ENCODE data around the gene MYO3B. TPM values are rescaled to one million over a fixed set of nuclear protein-coding genes. Genes with fewer than 3 reads are reported as not detected.

Gene MYO3B
- polyA plus RNA-seq, 1 donor (not counting 4 experiments of a cell fraction or from before 2014, with no cell fraction given): 4.4 TPM

- DNase-seq (ENCODE audit: low read depth, low spot score) (no peak), FAIRE-seq (no peak)
- Histone ChIP-seq H3K79me2 (ENCODE audit: control insufficient read depth, insufficient read depth, low read length) (no peaks in the 10 kb centered on the region), H3K36me3 (ENCODE audit: control insufficient read depth in 2 of 2, extremely low read depth in 1 of 2, insufficient read depth in 2 of 2, low read length in 2 of 2) (no peaks in the 10 kb centered on the region), H3K9me3 (ENCODE audit: control insufficient read depth, low read depth, low read length) (no peaks in the 10 kb centered on the region), H3K4me3 (ENCODE audit: control insufficient read depth in 2 of 3, extremely low read depth in 1 of 3, insufficient read depth in 2 of 3, low read depth in 1 of 3, low read length in 3 of 3) (no peak overlapping the region), H3K27ac (ENCODE audit: control insufficient read depth, insufficient read depth, low read length) (no peak overlapping the region), H3K9me1 (ENCODE audit: control insufficient read depth, extremely low read depth, insufficient read depth, low read length) (no peaks in the 10 kb centered on the region), H3K4me2 (ENCODE audit: control insufficient read depth, extremely low read depth, insufficient read depth, low read depth, low read length) (no peak overlapping the region), H3K27me3 (ENCODE audit: control insufficient read depth, extremely low read depth, insufficient read depth, low read length) (peaks cover 7% of the 10 kb centered on the region), H4K20me1 (ENCODE audit: control insufficient read depth, extremely low read depth, insufficient read depth, low read length) (no peaks in the 10 kb centered on the region), H3K9ac (ENCODE audit: control insufficient read depth, extremely low read depth, insufficient read depth, low read length) (no peak overlapping the region), H3K4me1 (ENCODE audit: control insufficient read depth, extremely low read depth, insufficient read depth, low read length) (no peaks in the 10 kb centered on the region), H2AFZ (ENCODE audit: control insufficient read depth, low read length) (no peak overlapping the region)
- TF ChIP-seq EZH2 (IDR thresholded peaks at IDR 0.05; ENCODE audit: low read length): no peak
- no peak for TF ChIP-seq CTCF (optimal IDR thresholded peaks at IDR 0.05 in 1 of 3, IDR thresholded peaks at IDR 0.05 in 1 of 3, conservative IDR thresholded peaks at IDR 0.05 in 1 of 3; ENCODE audit: extremely low read depth in 1 of 3, insufficient read depth in 2 of 3, low read length in 3 of 3)
- dilution Hi-C loops (cut with MboI; ENCODE audit: extremely low pct_ligation_motif_present, low sequenced_read_pairs): no loop called here
Measured at GRCh38 chr2:170237572-170238120, 59.7 kb downstream of the MYO3B start.

- FAIRE-seq: no peak
- Histone ChIP-seq H3K4me2 (ENCODE audit: control insufficient read depth, extremely low read depth, insufficient read depth, low read depth, low read length) (no peak overlapping the region), H3K9ac (ENCODE audit: control insufficient read depth, extremely low read depth, insufficient read depth, low read length) (no peak overlapping the region)
Measured at GRCh38 chr2:170238776-170239175, 60.8 kb downstream of the MYO3B start.

More at GRCh38 chr2:170238776-170239175, 60.8 kb downstream of the MYO3B start:
- peaks cover 7% of the 10 kb centered on the region for H3K27me3 ChIP-seq (ENCODE audit: control insufficient read depth, extremely low read depth, insufficient read depth, low read length)
- H2AFZ ChIP-seq (ENCODE audit: control insufficient read depth, low read length): no peak overlapping the region
- DNase-seq (ENCODE audit: low read depth, low spot score): no peak
- no peaks in the 10 kb centered on the region for H4K20me1 ChIP-seq (ENCODE audit: control insufficient read depth, extremely low read depth, insufficient read depth, low read length)
- no peaks in the 10 kb centered on the region for H3K36me3 ChIP-seq (ENCODE audit: control insufficient read depth in 2 of 2, extremely low read depth in 1 of 2, insufficient read depth in 2 of 2, low read length in 2 of 2)
- no peak overlapping the region for H3K4me3 ChIP-seq (ENCODE audit: control insufficient read depth in 2 of 3, extremely low read depth in 1 of 3, insufficient read depth in 2 of 3, low read depth in 1 of 3, low read length in 3 of 3)
- no peak for TF ChIP-seq CTCF (optimal IDR thresholded peaks at IDR 0.05 in 1 of 3, IDR thresholded peaks at IDR 0.05 in 1 of 3, conservative IDR thresholded peaks at IDR 0.05 in 1 of 3; ENCODE audit: extremely low read depth in 1 of 3, insufficient read depth in 2 of 3, low read length in 3 of 3)
- TF ChIP-seq EZH2 (IDR thresholded peaks at IDR 0.05; ENCODE audit: low read length): no peak
- no peak overlapping the region for H3K27ac ChIP-seq (ENCODE audit: control insufficient read depth, insufficient read depth, low read length)
- no peaks in the 10 kb centered on the region for H3K9me3 ChIP-seq (ENCODE audit: control insufficient read depth, low read depth, low read length)
- H3K79me2 ChIP-seq (ENCODE audit: control insufficient read depth, insufficient read depth, low read length): no peaks in the 10 kb centered on the region
- dilution Hi-C loops (cut with MboI; ENCODE audit: extremely low pct_ligation_motif_present, low sequenced_read_pairs): no loop called here
- no peaks in the 10 kb centered on the region for H3K4me1 ChIP-seq (ENCODE audit: control insufficient read depth, extremely low read depth, insufficient read depth, low read length)
- no peaks in the 10 kb centered on the region for H3K9me1 ChIP-seq (ENCODE audit: control insufficient read depth, extremely low read depth, insufficient read depth, low read length)
